Kidney (tissue), 14 donors: ENCODE measurements around the gene KBTBD4. TPM values are rescaled to one million over a fixed set of nuclear protein-coding genes. Genes with fewer than 3 reads are reported as not detected.
A peak's percentile ranks its signal among the peaks of the same experiment; 100 is the strongest.

Experiments used
- DNase-seq, 5 donors: peaks; one replicate each; pipeline ENCODE4 v3.0.0-alpha.2; 2013 to 2020
- FAIRE-seq: peaks from 2 replicates; lab custom pipeline; 2012; peaks lifted over from hg19 to GRCh38; lab: Jason Lieb, UNC
- H3K27ac ChIP-seq, 2 donors: one replicate each; pipeline ENCODE4 v1.7.0; 2013; ENCODE audit warnings: low read depth in 2 of 2, low read length in 2 of 2, inconsistent platforms in 1 of 2
- H3K27me3 ChIP-seq: one replicate; pipeline ENCODE4 v1.7.1; 2013; ENCODE audit warnings: low read length, inconsistent platforms; ENCODE audit not compliant: control insufficient read depth, insufficient read depth
- H3K36me3 ChIP-seq, 3 donors: one replicate each; pipeline versions ENCODE4 v1.7.0 to v1.7.1; 2013; ENCODE audit warnings: low read length in 3 of 3, control low read depth in 1 of 3, inconsistent platforms in 1 of 3; ENCODE audit not compliant: insufficient read depth in 3 of 3, control insufficient read depth in 2 of 3
- H3K4me1 ChIP-seq, 3 donors: one replicate each; pipeline versions ENCODE4 v1.7.0 to v1.7.1; 2013; ENCODE audit warnings: low read length in 3 of 3, inconsistent platforms in 1 of 3, low read depth in 1 of 3; ENCODE audit not compliant: control insufficient read depth in 2 of 3, insufficient read depth in 2 of 3
- H3K4me3 ChIP-seq, 3 donors: one replicate each; pipeline versions ENCODE4 v1.7.0 to v1.8.1; 2013; ENCODE audit warnings: low read length in 3 of 3, control low read depth in 1 of 3, inconsistent platforms in 1 of 3
- H3K9ac ChIP-seq, 3 donors: one replicate each; pipeline versions ENCODE4 v1.7.0 to v1.7.1; 2013; ENCODE audit warnings: low read length in 3 of 3, control low read depth in 1 of 3, inconsistent platforms in 1 of 3
- H3K9me3 ChIP-seq, 3 donors: one replicate each; pipeline versions ENCODE4 v1.7.0 to v1.7.1; 2013; ENCODE audit warnings: low read length in 3 of 3, control low read depth in 1 of 3, inconsistent platforms in 1 of 3; ENCODE audit not compliant: control insufficient read depth in 2 of 3, insufficient read depth in 1 of 3
- CTCF ChIP-seq: IDR thresholded peaks from 3 replicates; pipeline ENCODE4 v1.5.1; 2012; ENCODE audit warnings: mild to moderate bottlenecking, moderate library complexity, borderline replicate concordance; ENCODE audit not compliant: insufficient read depth; ENCODE audit errors: extremely low read depth
- intact Hi-C: fragments of 100-400 bp; cut with DNase I; formaldehyde crosslinking; loops from one replicate; pipeline ENCODE4 v1.11.1; 2022
- polyA plus RNA-seq: library from polyadenylated mRNA; stranded (reverse); fragments of 350-450 nt; fragmentation: Illumina TruSeq; extraction: RNeasy Lipid Tissue Mini Kit (QIAGEN cat#74804); gene quantifications from one replicate; pipeline ENCODE4 v1.2.3, GENCODE V29; 2014; ENCODE audit warnings: low read depth, low replicate concordance; ENCODE audit not compliant: insufficient read depth
- total RNA-seq: library from RNA; stranded (reverse); fragmentation: NEBNext Ultra II Directional; extraction: Animal tissue kit (Norgen Biotek cat#: 25700); gene quantifications from one replicate; pipeline ENCODE4 v1.2.1, GENCODE V29; 2021
- donor health status: control.
- donor health status: control.
- donor health status: control.
- donor health status: control.
- donor health status: control.
- donor health status: DM: yes; HTN: yes; CAD: no.
- donor health status: Normal renal cell carcinoma (clear cell type).

KBTBD4 gene
- total and polyA plus RNA-seq, 2 donors from 2014 or later, result 16.7 to 20.1 TPM

GRCh38 chr11:47620836-47621378 lies 42.1 kb upstream of the KBTBD4 start:
- TF ChIP-seq CTCF, result no peak
- Histone ChIP-seq H3K4me1 (no peaks in the 10 kb centered on the region), H3K4me3 (no peak overlapping the region), H3K9ac (no peak overlapping the region), H3K9me3 (no peaks in the 10 kb centered on the region), H3K27me3 (no peaks in the 10 kb centered on the region), H3K36me3 (peaks cover 4 to 37% (median 20%) of the 10 kb centered on the region in 3 donors), H3K27ac (no peak overlapping the region)
- intact Hi-C loops, result no loop called here
- DNase-seq (no peak), FAIRE-seq (no peak)

- no peak for FAIRE-seq
- H3K4me3 ChIP-seq, result no peak overlapping the region
- no peaks in the 10 kb centered on the region for H3K27me3 ChIP-seq
- no peaks in the 10 kb centered on the region for H3K9me3 ChIP-seq
- no peak overlapping the region for H3K9ac ChIP-seq
- H3K4me1 ChIP-seq, result no peaks in the 10 kb centered on the region
- intact Hi-C loops, result no loop called here
- no peak for DNase-seq
- H3K27ac ChIP-seq, result no peak overlapping the region
- H3K36me3 ChIP-seq, result peaks cover 2 to 22% (median 14%) of the 10 kb centered on the region in 3 donors
- TF ChIP-seq CTCF, result no peak
Observed at GRCh38 chr11:47617417-47617809, 38.6 kb upstream of the KBTBD4 start.

- peaks cover 0 to 17% (median 9%) of the 10 kb centered on the region in 3 donors for H3K36me3 ChIP-seq
- no peak overlapping the region for H3K9ac ChIP-seq
- H3K4me1 ChIP-seq, result no peaks in the 10 kb centered on the region
- no peaks in the 10 kb centered on the region for H3K27me3 ChIP-seq
- intact Hi-C loops, result no loop called here
- TF ChIP-seq CTCF, result peak; percentile 51
- no peak overlapping the region for H3K4me3 ChIP-seq
- FAIRE-seq (no peak), DNase-seq (peak in 3 of 5 donors; percentile 56 to 84 (median 69))
- H3K9me3 ChIP-seq, result no peaks in the 10 kb centered on the region
- no peak overlapping the region for H3K27ac ChIP-seq
Observed at GRCh38 chr11:47616726-47617416, 38.1 kb upstream of the KBTBD4 start.
